ENCODE results near the gene RACGAP1. TPM values are rescaled to one million over a fixed set of nuclear protein-coding genes. Genes with fewer than 3 reads are reported as not detected.

RACGAP1 gene
- total RNA-seq, 6 experiments from 2014 or later, result 52.6 to 119 (median 104) TPM

DNA sequence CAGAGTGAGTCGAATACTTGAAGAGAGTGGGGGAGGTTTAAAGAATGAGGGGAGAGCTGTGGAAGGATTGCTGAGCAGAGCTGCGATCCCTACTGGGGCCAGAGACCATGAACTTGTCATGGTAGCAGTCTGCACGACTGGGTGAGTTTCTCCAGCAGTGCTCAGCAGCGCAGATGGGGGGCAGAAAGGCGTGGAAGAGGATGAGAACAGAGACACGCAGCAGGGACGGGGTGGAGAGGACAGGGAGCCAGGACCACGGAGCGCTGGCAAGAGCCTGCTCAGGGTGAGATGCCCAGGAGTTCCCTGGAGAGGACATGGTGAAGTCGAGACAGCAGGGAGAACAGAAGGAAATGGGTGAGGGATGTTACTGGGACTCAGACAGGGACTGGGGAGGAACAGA, 54.6 kb downstream of the RACGAP1 start:
- Mint-ChIP-seq H3K4me3 (no peak overlapping the region), H3K36me3 (ENCODE audit: low read depth) (no peaks in the 10 kb centered on the region), H3K4me1 (ENCODE audit: low read depth) (no peaks in the 10 kb centered on the region), H3K27ac (no peak overlapping the region), H3K27me3 (ENCODE audit: insufficient read depth) (peaks cover 9% of the 10 kb centered on the region), H3K9me3 (no peaks in the 10 kb centered on the region)
- TF ChIP-seq, protein P1, sequence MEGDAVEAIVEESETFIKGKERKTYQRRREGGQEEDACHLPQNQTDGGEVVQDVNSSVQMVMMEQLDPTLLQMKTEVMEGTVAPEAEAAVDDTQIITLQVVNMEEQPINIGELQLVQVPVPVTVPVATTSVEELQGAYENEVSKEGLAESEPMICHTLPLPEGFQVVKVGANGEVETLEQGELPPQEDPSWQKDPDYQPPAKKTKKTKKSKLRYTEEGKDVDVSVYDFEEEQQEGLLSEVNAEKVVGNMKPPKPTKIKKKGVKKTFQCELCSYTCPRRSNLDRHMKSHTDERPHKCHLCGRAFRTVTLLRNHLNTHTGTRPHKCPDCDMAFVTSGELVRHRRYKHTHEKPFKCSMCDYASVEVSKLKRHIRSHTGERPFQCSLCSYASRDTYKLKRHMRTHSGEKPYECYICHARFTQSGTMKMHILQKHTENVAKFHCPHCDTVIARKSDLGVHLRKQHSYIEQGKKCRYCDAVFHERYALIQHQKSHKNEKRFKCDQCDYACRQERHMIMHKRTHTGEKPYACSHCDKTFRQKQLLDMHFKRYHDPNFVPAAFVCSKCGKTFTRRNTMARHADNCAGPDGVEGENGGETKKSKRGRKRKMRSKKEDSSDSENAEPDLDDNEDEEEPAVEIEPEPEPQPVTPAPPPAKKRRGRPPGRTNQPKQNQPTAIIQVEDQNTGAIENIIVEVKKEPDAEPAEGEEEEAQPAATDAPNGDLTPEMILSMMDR (IDR thresholded peaks at IDR 0.05), result no peak
- no peak for DNase-seq

DNA sequence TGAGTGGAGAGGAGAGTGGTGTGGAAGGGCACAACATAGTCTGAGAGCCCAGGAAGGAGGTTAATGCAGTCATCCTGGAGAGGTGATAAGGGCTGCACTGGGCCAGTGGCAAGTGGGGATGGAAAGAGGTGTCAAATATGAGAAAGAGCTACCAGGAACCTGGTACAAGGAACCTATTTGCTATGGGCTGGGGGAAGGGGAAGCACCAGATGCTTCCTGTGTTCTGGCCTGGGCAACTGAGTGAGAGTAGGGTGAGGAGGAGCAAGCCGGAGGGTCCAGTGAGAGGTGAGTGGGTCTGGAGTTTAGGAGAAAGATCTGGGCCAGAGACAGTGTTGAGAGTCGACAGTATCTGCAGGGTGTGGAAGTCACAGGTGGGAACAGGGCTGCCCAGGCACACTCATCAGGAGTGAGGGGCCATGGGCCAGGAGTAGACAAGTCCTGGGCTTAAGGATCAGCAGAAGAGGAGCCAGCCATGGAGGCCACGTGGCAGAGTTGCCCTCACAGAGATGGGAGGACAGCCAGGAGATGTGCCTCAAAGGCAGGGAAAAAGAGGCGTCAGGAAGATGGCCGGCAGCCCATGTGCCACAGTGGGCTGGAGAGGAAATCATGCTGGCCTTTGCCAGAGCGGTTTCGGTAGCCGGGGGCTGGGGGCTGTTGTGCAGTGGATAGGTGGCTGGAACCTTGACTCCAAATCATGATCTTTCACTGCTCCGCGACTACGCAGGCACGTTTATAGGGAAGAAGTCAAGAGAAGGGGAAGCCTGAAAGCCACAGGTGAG, 55.5 kb downstream of the RACGAP1 start:
- no peaks in the 10 kb centered on the region for H3K36me3 Mint-ChIP-seq (ENCODE audit: low read depth)
- DNase-seq, result no peak
- no peaks in the 10 kb centered on the region for H3K9me3 Mint-ChIP-seq
- no peak overlapping the region for H3K27ac Mint-ChIP-seq
- H3K4me3 Mint-ChIP-seq, result no peak overlapping the region
- peaks cover 10% of the 10 kb centered on the region for H3K27me3 Mint-ChIP-seq (ENCODE audit: insufficient read depth)
- no peaks in the 10 kb centered on the region for H3K4me1 Mint-ChIP-seq (ENCODE audit: low read depth)
- TF ChIP-seq, protein P1 (IDR thresholded peaks at IDR 0.05), result no peak

DNA sequence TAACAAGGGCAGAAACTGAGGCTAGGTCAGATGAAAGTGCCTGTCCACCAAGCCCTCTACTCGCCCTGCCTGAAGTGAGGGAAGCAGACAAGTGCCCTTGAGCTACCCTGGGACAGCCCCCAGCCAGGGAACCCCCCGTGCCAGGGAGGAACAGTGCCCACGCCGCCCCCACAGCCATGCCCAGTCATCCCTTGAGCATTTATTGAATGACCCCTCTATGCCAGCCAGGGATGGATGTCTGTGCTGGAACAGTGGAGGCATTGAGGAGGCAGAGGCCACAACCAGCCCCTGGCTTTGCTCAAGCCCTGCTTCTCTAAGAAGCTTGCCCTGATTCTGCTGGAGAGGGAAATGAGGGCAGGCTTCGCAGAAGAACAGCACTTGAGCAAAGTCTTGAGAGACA, 56.3 kb downstream of the RACGAP1 start:
- Mint-ChIP-seq H3K36me3 (ENCODE audit: low read depth) (no peaks in the 10 kb centered on the region), H3K4me3 (no peak overlapping the region), H3K27ac (no peak overlapping the region), H3K27me3 (ENCODE audit: insufficient read depth) (peaks cover 19% of the 10 kb centered on the region), H3K4me1 (ENCODE audit: low read depth) (no peaks in the 10 kb centered on the region), H3K9me3 (no peaks in the 10 kb centered on the region)
- DNase-seq, result no peak
- TF ChIP-seq, protein P1 (IDR thresholded peaks at IDR 0.05), result no peak

DNA sequence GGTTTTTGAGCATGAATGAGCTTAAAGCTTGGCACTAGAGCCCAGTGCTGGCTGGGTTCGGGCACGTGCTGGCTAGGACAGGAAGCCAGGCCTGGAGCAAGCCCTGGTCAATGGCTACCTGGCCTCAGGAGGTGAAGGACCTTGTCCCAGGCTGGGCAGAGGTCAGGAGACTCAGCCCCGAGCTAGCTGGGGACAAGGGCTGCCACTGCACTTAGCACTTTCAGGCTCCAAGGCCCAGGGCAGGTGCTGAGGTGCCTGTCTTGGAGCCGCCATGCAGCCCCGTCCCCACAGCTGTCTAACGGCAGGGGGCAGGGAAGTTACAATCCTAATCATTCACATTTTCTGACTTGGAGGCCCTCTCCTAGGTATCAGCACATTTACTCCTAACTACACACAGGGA, 56.8 kb downstream of the RACGAP1 start:
- TF ChIP-seq, protein P1 (IDR thresholded peaks at IDR 0.05), result no peak
- Mint-ChIP-seq H3K9me3 (no peaks in the 10 kb centered on the region), H3K27me3 (ENCODE audit: insufficient read depth) (peaks cover 22% of the 10 kb centered on the region), H3K4me1 (ENCODE audit: low read depth) (no peaks in the 10 kb centered on the region), H3K4me3 (no peak overlapping the region), H3K27ac (no peak overlapping the region), H3K36me3 (ENCODE audit: low read depth) (no peaks in the 10 kb centered on the region)
- DNase-seq, result no peak

DNA sequence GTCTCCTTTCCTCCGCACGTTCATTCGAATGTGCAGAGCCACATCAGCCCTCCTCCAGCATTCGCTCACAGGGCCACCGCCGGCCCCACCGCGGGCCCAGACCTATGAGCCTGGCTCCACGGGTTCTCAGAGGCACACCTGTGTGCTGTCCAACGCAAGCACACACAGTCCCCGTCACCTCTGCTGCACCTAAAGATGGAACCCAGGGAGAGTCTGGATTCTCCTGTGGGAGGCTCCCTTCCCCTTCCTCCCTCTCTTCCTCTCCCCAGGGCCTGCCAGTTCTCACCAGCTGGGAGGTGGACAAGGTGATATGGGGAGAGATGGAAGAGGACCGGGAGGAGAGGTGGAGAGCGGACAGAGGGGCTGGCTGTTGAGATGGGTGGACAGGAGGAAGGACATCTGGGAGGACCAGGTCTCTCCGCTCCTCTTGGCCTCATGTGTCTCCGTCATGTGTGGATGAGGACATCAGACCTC, 57.5 kb downstream of the RACGAP1 start:
- Mint-ChIP-seq H3K9me3 (no peaks in the 10 kb centered on the region), H3K4me1 (ENCODE audit: low read depth) (no peaks in the 10 kb centered on the region), H3K36me3 (ENCODE audit: low read depth) (no peaks in the 10 kb centered on the region), H3K4me3 (peak overlapping the region; percentile 76), H3K27ac (no peak overlapping the region), H3K27me3 (ENCODE audit: insufficient read depth) (peaks cover 20% of the 10 kb centered on the region)
- DNase-seq, result no peak
- TF ChIP-seq, protein P1 (IDR thresholded peaks at IDR 0.05), result no peak

Data from HFFc6 (cell line).